Measurements from ENCODE around the gene ATP6AP1. TPM values are rescaled to one million over a fixed set of nuclear protein-coding genes. Genes with fewer than 3 reads are reported as not detected.
A peak's percentile ranks its signal among the peaks of the same experiment; 100 is the strongest.

The ATP6AP1 gene
- total and polyA plus RNA-seq, 2 donors (not counting 3 experiments of a cell fraction or from before 2014, with no cell fraction given) = 145 to 322 TPM

- Histone ChIP-seq H3K79me2 (ENCODE audit: control insufficient read depth, insufficient read depth, low read length) (peaks cover 65% of the 10 kb centered on the region), H3K4me2 (ENCODE audit: insufficient read depth, low read length) (no peak overlapping the region), H3K9ac (replicated peaks; ENCODE audit: extremely low read depth, insufficient read depth, low read length) (no peak overlapping the region), H3K27me3 (ENCODE audit: control insufficient read depth in 2 of 2, insufficient read depth in 2 of 2, low read length in 2 of 2) (no peaks in the 10 kb centered on the region), H2AFZ (ENCODE audit: low read depth, low read length) (no peak overlapping the region), H3K27ac (ENCODE audit: insufficient read depth, low read depth, low read length) (no peak overlapping the region), H3K4me3 (replicated peaks in 1 of 3; ENCODE audit: insufficient read depth in 1 of 3, low read depth in 1 of 3, low read length in 3 of 3) (no peak overlapping the region), H3K9me1 (replicated peaks; ENCODE audit: control insufficient read depth, extremely low read depth, insufficient read depth, low read length) (no peaks in the 10 kb centered on the region), H3K4me1 (ENCODE audit: control insufficient read depth, extremely low read depth, insufficient read depth, low read length) (peaks cover 15% of the 10 kb centered on the region), H3K36me3 (ENCODE audit: control insufficient read depth in 2 of 2, extremely low read depth in 1 of 2, insufficient read depth in 2 of 2, low read length in 2 of 2) (peaks cover 4 to 28% of the 10 kb centered on the region in 2 experiments), H4K20me1 (replicated peaks; ENCODE audit: control insufficient read depth, extremely low read depth, insufficient read depth, low read length) (no peaks in the 10 kb centered on the region), H3K9me3 (replicated peaks; ENCODE audit: control insufficient read depth, insufficient read depth, low read length) (no peaks in the 10 kb centered on the region)
- dilution Hi-C loops (cut with MboI; ENCODE audit: extremely low pct_ligation_motif_present, low sequenced_read_pairs) (no loop called here), intact Hi-C loops (cut with micrococcal nuclease) (loop anchor here (5.0 kb wide), 2 partner anchors 35 kb away; partner anchors contain the start of genes DNASE1L1 and LAGE3)
- ChIA-PET CTCF (interaction anchor here (1.4 kb wide), 1 partner anchor 15 kb away, joined by 3 read pairs; no protein-coding TSS in a partner anchor), POLR2A (no interaction called here)
- FAIRE-seq = no peak
- no peak for TF ChIP-seq MAX (IDR thresholded peaks at IDR 0.05; ENCODE audit: insufficient read depth, insufficient read length)
- TF ChIP-seq FOS (IDR thresholded peaks at IDR 0.05; ENCODE audit: borderline replicate concordance, insufficient read depth, low read length) = no peak
- TF ChIP-seq POLR2AphosphoS5 (IDR thresholded peaks at IDR 0.05; ENCODE audit: insufficient read depth, low read depth, low read length) = no peak
- TF ChIP-seq MYC (IDR thresholded peaks at IDR 0.05; ENCODE audit: low read depth, low read length) = no peak
- no peak for TF ChIP-seq JUN (IDR thresholded peaks at IDR 0.05; ENCODE audit: borderline replicate concordance, insufficient read depth, insufficient read length, low read depth)
- TF ChIP-seq EZH2 (IDR thresholded peaks at IDR 0.05; ENCODE audit: borderline replicate concordance, low read depth, low read length, severe bottlenecking) = no peak
- TF ChIP-seq POLR2A (IDR thresholded peaks at IDR 0.05; ENCODE audit: low read depth, low read length) = no peak
- TF ChIP-seq GATA2 (IDR thresholded peaks at IDR 0.05; ENCODE audit: insufficient read depth, insufficient read length, low read depth, low read length) = no peak
- no peak for TF ChIP-seq CTCF (IDR thresholded peaks at IDR 0.05; ENCODE audit: extremely low read depth in 1 of 2, insufficient read depth in 1 of 2, low read depth in 1 of 2, low read length in 2 of 2)
- DNase-seq (ENCODE audit: low read depth, low spot score) = no peak
- BruUV-seq (replicated peaks) = TSS peak; percentile 24
Observed at GRCh38 chrX:154441984-154442707, 13.7 kb downstream of the ATP6AP1 start.
